ENCODE data around the gene FUZ.

FUZ gene

GRCh38 chr19:49850487-49851342 is 37.6 kb upstream of the FUZ start, which contains the start of gene PTOV1:
PTOV1 (plus strand) TSS chr19:49851159.
- peak; percentile 79 for DNase-seq (ENCODE audit: low read depth)

GRCh38 chr19:49850221-49850486 is 37.1 kb upstream of the FUZ start:
- no peak for DNase-seq (ENCODE audit: low read depth)

- no peak for DNase-seq (ENCODE audit: low read depth)
These were observed 36.5 kb upstream of the FUZ start for GRCh38 chr19:49849433-49850220.

- DNase-seq (ENCODE audit: low read depth): no peak
These were observed 35.8 kb upstream of the FUZ start for GRCh38 chr19:49848938-49849337.

GRCh38 chr19:49847731-49848696 is 34.9 kb upstream of the FUZ start:
- no peak for DNase-seq (ENCODE audit: low read depth)

GRCh38 chr19:49846408-49846807 is 33.3 kb upstream of the FUZ start:
- DNase-seq (ENCODE audit: low read depth): no peak

GRCh38 chr19:49845414-49845813 is 32.3 kb upstream of the FUZ start:
- DNase-seq (ENCODE audit: low read depth): no peak

GRCh38 chr19:49844138-49845095 is 31.3 kb upstream of the FUZ start:
- DNase-seq (ENCODE audit: low read depth): no peak

- DNase-seq (ENCODE audit: low read depth): no peak
These were observed 30.2 kb upstream of the FUZ start for GRCh38 chr19:49843265-49843664.

GRCh38 chr19:49840736-49841249 is 27.7 kb upstream of the FUZ start:
- DNase-seq (ENCODE audit: low read depth): no peak

GRCh38 chr19:49840321-49840720 is 27.2 kb upstream of the FUZ start:
- no peak for DNase-seq (ENCODE audit: low read depth)

- no peak for DNase-seq (ENCODE audit: low read depth)
These were observed 26.6 kb upstream of the FUZ start for GRCh38 chr19:49839713-49840112.

- DNase-seq (ENCODE audit: low read depth): no peak
These were observed 25.9 kb upstream of the FUZ start for GRCh38 chr19:49838885-49839588.

- DNase-seq (ENCODE audit: low read depth): no peak
These were observed 24.3 kb upstream of the FUZ start for GRCh38 chr19:49837425-49837824.

GRCh38 chr19:49837009-49837310 is 23.9 kb upstream of the FUZ start:
- no peak for DNase-seq (ENCODE audit: low read depth)

GRCh38 chr19:49836176-49837008 is 23.3 kb upstream of the FUZ start:
- no peak for DNase-seq (ENCODE audit: low read depth)

- no peak for DNase-seq (ENCODE audit: low read depth)
These were observed 22.5 kb upstream of the FUZ start for GRCh38 chr19:49835562-49835961.

- DNase-seq (ENCODE audit: low read depth): no peak
These were observed 20.5 kb upstream of the FUZ start for GRCh38 chr19:49833599-49833998.

GRCh38 chr19:49832556-49832955 is 19.5 kb upstream of the FUZ start:
- no peak for DNase-seq (ENCODE audit: low read depth)

GRCh38 chr19:49831592-49831991 is 18.5 kb upstream of the FUZ start:
- no peak for DNase-seq (ENCODE audit: low read depth)

All from stimulated activated CD4-positive, alpha-beta T cell treated with anti-CD3 and anti-CD28 coated beads, Interleukin-2, amount 100 ng/mL, for 4 hours (primary cell).